GM21825 (cell line): ENCODE measurements around the gene PAN3.

Source experiments
- ATAC-seq: cut with Tn5 transposase; IDR thresholded peaks from one replicate; pipeline ENCODE4 v1.9.1; 2021; ENCODE audit warnings: mild to moderate bottlenecking, moderate library complexity; ENCODE audit not compliant: unreplicated experiment

Gene PAN3

DNA sequence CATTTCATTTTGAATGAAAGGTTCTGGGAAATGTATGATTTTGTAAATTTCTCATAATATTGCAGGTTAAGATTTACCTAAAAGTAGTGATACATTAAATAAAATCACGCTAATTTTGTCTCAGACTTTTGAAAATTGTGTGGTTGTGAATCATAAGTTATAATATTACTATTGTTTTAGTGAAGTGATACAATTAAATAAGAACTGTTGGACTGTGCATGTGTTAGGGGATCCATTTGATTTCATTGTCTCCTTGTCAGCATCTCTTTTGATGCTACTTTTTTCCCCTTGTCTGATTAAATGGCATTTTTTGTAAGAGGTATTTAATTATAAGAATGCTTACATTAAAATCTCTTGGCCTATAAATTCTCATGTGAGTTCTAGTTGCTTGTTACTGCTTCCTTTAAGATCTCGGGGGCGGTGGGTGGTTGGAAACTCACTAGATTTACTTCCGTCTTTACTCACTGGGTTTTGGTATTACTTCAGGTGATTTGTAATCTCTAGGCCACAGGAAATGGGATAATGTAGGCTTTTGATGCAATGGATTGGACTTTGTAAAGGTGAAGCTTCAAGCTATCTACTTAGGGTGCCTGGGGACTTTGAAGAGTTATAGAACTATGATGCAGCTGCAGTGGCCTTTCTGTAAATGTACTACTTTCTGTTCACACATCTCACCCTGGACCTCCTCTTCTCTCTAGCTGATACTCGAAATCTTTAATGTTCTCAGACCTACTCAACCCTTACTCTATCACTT lies 66.5 kb downstream of the PAN3 start:
- no peak for ATAC-seq

DNA sequence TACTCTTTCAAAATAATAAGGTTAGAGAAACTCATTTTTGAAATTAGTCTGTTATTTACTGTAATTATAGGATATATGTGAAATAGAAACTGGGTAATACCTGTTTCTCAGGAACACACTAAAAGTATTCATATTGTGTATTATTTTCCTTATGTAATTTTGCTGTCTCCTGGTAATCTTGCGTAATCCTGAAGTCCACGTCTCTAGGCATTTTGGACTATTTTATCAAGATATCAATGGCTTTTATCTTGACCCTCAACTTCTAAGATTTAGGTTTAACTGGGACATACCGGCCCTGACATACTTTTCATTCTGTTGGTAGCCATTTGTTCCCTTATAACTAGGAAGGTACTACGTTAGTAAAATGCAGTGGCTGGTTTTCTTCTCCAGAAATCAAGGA lies 80.3 kb downstream of the PAN3 start:
- ATAC-seq: no peak

DNA sequence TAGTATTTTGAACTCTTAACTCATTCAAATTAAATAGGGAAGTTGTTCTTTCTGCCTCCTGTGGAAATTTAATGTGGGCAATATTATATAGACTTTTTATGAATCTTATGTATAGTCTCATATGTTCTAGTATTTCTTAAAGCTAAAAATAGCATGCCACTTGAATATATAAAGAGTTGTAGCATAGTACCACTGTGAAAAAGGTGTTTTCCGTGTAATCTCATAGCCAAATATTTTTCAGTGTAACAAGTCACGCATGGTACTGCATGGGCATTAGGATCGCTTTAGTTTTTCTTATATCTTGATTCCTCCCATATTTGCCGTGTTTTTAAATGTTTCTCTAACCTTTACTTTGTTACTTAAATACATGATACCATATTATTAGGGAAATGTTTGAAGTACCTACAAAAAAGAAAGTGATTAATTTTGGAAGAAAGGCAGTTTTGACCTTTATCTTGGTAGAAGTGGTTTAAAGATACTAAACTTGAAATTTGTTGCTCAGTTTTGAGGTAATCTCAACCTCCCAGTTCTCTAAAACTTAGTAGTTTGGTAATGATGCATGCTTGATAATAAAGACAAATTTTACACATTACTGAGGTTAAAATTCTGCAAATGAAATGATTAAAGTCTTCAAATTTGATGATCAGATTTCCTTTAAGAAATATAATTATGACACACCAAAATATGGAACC lies 81.2 kb downstream of the PAN3 start:
- ATAC-seq: no peak

DNA sequence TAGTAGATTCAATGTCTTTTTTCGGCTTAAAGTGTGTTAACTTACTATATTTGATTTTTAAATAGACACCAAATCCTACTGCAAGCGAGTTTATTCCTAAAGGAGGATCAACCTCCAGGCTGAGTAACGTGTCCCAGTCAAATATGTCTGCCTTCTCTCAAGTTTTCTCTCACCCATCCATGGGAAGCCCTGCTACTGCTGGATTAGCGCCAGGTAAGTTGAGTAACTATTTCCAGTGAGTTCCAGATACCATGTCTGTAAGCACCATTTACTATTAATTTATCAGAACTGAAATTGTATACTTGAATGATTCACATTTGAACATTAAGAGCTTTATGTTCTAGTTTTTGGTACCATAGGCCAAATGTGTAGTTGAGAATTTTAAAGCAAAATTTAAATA lies 81.8 kb downstream of the PAN3 start:
- no peak for ATAC-seq

DNA sequence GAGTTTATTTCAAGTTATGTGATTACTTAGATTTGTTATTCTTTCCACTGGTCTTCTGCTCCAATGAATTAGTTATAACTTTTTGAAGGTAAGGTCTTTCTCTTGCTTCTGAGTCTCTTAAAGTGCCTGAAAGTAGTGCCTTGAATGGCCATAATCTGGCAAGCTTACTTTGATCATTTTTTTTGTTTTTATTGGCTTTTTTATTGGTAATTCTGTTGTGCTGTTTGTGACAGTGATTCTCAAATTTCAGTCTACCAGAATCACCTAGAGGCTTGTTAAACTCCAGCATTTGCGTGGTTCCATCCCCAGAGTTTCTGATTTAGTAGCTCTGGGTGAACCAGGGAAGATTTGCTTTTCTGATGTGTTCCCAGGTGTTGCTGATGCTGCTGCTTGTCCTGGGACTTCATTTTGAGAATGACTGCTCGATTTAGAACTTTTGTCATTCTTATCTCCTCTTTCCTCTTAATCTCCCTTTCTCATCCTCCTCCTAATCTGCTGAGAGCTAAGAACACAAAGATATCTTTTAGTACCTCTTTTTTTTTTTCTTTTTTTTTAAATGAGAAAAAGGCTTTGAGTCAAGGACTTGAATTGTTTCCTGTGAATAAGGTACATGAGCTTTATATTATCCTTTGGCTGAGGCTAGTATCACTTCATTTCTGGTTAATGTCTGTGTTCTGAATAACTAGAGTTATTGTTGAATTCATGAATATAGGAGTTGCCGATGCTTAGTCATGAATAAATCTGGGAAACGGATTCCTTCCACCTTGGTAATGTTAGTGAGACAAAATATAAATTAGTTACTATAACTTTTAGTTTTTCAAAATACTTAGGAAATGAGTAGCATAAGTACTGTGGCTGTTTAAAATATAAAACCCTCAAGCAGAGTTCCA lies 91.4 kb downstream of the PAN3 start:
- no peak for ATAC-seq

DNA sequence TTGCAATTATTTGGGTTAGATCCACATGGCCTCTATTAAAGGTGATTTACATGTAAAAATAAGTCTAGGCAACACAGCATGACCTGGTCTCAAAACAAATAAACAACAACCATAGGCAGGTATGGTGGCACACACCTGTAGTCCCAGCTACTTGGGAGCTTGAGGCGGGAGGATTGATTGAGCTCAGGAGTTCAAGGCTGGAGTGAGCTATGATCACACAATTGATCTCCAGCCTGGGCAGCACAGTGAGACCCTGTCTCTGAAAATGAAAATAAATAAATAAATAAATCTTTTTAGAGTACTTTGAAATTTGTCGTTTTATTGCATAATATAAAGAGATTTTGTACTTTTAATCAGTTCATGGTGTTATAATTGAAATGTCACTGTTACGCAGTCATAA lies 93.3 kb downstream of the PAN3 start:
- ATAC-seq: no peak

DNA sequence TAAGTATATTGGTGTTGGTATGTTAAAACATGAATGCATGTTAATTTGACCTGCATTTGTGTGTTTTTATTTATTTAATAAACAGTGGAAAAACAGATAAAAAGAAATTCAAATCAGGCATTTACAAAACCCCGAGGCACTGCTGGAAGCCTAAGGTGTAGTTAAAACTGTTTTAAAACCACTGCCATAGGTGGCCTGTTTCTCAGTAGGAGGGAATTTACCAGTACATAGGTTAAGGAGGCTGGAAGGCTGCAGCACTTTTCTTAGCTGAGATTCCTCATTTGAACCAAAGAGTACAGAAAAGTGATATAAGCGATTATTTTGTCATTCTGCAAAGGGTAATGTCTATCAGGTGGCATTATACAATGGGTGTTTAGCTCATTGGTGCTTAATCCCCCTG lies 99.6 kb downstream of the PAN3 start:
- ATAC-seq: no peak

DNA sequence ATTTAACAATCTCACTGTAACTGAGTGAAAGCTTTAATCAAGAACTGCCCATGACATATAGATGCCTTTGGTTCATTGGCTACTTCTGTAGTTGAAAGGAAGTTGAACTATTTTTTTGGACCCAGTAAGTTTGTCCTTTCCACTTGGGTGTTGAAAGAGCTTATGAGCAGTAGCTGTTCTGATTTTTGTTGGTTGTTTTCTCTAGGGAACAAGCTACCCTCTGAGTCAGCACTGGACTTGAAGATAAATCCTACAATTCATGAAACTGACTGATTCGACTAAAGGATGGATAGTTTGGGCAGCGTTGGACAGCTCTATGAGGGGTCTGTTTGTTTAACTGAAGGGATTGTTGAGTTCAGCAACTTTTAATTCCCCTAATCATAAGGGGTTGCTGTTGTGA lies 101.0 kb downstream of the PAN3 start:
- ATAC-seq: no peak

DNA sequence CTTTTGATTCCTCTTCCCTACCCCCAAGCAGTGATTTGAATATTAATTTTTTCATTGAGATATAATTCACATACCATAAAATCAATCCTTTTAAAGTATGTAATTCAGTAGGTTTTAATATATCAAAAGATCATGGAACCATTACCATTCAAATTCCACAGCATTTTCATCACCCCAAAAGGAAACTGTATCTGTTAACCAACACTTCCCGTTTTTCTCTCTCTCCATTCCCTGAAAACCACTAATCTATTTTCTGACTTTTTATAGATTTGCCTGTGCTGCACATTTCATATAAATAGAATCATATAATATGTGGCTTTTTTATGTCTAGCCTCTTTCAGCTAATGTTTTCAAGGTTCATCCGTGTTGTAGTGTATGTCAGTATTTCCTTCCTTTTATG lies 107.1 kb downstream of the PAN3 start:
- no peak for ATAC-seq

DNA sequence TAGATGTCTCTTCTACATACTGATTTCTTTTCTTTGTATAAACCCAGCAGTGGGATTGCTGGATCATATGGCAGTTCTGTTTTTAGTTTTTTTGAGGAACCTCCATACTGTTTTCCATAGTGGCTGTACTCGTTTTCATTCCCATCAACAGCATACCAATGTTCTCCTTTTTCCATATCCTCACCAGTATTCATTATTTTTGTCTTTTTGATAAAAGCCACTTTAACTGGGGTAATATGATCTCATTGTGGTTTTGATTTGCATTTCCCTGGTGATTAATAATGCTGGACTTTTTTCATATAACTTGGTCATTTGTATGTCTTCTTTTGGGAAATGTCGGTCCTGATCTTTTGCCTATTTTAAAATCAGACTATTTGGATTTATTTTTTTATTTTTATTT lies 108.5 kb downstream of the PAN3 start:
- ATAC-seq: no peak

DNA sequence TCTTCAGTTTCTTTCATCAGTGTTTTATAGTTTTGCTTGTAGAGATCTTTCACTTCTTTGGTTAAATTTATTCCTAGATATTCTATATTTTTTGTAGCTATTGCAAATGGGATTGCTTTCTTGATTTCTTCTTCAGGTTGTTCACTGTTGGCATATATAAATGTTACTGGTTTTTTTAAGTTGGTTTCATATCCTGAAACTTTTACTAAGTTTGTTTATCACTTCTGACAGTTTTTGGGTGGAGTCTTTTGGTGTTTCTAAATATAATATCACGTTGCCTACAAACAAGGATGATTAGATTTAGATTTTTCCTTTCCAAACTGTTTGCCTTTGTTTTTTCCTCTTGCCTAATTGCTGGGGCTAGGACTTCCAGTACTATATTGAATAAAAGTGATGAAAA lies 109.7 kb downstream of the PAN3 start:
- no peak for ATAC-seq

DNA sequence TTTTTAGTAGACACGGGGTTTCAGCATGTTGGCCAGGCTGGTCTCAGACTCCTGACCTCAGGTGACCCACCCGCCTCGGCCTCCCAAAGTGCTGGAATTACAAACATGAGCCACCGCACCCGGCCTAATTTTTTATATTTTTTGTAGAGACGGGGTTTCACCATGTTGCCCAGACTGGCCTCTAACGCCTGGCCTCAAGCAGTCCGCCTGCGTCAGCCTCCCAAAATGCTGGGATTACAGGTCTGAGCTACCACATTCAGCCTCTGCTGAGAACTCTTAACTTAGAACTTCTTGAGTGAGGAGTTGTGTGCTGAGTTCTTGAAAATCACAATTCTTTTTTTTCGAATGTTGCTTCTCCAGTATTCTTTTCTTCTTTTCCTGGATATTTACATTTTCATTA lies 112.2 kb downstream of the PAN3 start:
- ATAC-seq: no peak

DNA sequence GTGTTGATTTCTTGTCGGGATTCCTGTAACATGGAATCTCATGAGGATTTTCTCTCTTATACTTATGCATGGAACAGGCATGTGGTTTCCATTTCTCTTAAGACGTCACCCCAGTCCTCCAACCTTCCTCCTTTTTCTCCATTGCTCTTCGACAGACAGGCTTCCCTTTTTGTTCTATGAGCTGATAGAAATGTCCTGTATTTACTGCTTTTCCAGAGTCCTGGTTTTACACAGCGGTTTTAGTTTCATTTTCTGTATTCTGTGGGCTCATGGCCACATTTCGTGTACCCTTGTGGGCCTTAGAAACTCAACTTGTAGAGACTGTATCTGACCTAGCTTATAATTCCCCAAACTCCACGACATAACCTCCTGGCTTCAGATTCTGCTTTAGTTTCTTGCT lies 113.1 kb downstream of the PAN3 start:
- no peak for ATAC-seq

DNA sequence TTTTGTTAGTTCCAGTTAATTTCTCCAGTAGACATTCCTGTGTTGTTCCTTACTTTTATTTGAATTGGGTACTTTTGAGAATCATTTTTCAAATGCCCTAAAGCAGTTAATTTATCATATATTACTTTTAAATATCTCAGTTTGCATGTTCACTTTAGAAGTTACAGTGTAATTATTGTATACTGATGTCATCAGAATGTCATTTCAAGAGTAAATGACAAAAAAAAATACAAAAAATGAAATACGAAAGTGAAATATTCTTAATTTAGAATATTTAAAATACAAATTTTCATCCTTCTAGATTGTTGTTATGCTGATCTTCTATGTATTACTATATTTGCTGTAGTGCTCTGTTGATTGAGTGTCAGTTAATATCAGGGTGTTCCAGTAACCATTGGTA lies 114.2 kb downstream of the PAN3 start:
- no peak for ATAC-seq

DNA sequence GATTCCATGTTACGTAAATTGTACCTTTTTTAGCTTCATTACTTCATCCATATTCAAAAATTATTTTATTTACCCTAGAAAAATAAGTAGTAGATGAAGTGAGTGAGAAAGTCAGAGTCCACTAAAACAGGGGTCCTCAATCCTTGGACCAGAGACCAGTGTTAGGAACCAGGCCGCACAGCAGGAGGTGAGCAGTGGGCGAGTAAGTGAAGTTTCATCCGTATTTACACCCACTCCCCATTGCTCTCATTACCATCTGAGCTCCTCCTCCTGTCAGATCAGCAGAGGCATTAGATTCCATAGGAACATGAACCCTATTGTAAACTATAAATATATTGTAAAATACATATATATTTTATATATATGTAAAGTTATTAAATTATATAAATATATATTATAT lies 119.0 kb downstream of the PAN3 start:
- ATAC-seq: no peak

DNA sequence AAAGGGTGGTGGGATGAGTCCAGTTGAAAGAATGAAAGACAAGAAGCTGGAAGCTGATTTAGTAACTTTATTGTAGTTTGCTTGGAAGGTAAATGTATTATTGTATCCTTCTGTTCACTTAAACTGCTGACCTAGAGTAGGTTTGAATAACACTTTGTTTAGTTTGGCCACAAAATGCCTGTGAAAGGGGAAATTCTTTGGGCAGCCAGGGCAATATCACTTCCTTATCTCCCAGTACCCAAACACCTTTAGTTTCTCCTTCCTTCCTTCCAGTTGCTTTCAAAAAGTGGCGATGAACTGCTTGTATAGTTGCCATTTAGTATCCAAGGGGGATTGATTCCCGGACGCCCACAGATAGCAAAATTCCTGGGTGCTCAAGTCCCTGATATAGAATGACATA lies 120.1 kb downstream of the PAN3 start:
- ATAC-seq: no peak

DNA sequence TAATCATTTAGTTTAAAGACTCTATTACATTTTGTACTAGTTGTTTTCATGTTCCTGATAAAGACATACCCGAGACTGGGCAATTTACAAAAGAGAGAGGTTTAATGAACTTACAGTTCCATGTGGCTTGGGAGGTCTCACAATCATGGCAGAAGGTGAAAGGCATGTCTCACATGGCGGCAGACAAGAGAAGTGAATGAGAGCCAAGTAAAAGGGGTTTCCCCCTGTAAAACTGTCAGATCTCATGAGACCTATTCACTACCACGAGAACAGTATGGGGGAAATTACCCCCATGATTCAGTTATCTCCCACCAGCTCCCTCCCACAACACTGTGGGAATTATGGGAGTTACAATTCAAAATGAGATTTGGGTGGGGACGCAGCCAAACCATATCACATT lies 129.2 kb downstream of the PAN3 start:
- ATAC-seq: no peak

DNA sequence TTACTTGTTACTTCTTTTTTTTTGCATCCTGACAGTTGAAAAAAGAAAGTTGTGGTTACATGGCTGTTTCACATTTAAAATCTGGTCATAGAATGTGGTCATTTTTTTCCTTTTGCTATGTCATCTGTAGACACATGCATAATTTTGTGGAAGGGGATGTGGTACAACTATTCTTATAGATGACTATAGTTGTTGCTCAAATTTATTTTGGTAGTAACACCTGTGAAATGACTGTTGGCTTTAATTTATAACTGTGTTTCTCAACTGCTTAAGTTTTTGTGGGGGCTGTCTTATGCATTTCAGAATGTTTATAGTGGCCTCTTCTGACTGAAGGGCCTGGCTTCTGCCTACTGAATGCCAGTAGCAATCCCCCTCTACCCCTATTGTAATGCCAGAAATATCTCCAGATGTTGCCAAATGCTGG lies 130.5 kb downstream of the PAN3 start:
- ATAC-seq: peak; percentile 97

DNA sequence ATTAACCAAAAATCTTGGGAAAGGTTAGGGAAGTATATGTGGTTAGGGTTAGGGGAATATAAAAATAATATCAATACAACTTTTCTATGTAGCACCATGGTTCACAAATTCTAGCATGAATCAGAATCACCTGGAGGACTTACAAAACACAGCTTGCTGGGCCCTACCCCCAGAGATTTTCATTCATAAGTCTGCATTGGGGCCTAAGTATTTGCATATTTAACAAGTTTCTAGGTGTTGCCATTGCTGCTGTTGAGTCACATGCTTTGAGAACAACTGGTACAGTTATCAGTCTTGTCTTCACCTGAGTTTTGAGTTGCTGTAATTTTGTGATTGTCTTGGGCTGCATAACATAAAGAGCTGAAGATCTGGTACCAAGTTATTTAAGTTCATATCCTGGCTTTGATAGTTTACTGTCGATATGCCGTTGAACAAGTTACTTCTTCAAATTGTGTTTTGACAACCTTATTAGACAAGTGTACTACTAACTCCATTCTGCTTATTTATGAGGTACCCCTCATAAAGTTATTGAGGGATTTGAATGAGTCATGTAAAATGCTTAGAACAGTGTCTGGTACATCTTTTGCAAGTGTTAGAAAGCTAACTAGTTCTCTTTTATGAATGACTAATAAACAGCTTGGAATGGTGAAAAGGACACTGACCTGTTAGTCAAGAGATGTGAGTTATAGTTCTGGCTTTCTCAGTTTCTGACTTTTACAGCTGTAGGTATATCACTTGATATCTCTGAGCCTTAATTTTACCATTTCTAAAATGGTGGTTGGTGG lies 132.9 kb downstream of the PAN3 start:
- no peak for ATAC-seq

DNA sequence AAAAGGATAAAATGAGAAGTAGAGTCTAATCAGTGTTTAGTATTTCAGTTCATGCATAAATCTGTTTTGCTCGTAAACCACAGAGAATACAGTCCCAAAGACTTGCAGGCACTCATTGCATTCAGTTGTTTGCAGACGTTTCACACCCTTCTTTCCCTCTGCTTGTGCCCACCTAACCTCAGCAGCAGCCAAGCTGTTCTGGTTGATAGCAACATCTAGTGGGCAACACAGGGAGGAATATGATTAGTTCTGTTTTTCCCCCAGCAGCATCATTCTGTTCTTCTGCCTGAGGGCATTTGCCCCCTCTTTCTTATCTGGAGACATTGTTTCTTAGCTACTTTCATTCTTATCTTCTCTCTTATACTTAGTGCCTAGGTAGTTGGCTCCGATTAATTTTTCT lies 135.6 kb downstream of the PAN3 start:
- no peak for ATAC-seq

DNA sequence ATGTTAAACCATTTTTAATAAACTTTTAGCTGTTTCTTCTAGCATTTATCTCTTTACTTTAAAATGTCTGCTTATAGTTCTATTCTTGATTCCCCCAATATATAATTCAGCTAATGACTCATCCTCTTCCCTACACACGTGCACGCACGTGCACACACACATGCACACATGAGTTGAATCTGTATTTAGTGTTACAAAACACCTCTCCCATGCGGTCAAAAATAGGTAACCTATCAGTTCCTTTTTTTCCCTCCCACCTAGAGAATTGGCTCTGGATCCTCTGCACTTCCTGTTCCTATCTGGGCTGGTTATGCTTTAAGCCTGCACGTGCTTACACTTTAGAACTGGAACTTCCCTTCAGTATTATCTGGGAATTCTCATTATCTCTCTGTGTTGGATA lies 144.1 kb downstream of the PAN3 start:
- no peak for ATAC-seq
